ENCODE results near the gene FREM2.

DNA sequence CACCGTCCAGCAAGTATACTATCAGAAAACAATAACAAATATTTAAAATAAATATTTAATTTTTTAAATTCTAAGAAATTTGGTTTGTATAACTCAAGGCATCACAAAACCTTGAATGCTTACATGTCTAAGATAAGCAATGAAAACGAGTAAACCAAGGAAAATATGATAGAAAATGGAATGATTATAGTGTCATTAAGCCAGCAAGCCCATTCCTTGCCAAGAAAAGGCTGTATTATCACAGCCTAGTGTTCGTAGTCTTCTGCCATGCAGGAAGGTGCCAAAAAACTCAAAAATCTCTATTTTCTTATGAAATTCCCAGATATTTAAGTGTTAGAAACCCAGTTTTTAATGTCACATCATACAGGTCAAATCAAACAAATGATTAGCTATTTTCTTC lies 167.3 kb downstream of the FREM2 start:
- TF ChIP-seq POLR2A (IDR thresholded peaks at IDR 0.05; ENCODE audit: low read depth, low read length), result no peak
- TF ChIP-seq, protein P1, sequence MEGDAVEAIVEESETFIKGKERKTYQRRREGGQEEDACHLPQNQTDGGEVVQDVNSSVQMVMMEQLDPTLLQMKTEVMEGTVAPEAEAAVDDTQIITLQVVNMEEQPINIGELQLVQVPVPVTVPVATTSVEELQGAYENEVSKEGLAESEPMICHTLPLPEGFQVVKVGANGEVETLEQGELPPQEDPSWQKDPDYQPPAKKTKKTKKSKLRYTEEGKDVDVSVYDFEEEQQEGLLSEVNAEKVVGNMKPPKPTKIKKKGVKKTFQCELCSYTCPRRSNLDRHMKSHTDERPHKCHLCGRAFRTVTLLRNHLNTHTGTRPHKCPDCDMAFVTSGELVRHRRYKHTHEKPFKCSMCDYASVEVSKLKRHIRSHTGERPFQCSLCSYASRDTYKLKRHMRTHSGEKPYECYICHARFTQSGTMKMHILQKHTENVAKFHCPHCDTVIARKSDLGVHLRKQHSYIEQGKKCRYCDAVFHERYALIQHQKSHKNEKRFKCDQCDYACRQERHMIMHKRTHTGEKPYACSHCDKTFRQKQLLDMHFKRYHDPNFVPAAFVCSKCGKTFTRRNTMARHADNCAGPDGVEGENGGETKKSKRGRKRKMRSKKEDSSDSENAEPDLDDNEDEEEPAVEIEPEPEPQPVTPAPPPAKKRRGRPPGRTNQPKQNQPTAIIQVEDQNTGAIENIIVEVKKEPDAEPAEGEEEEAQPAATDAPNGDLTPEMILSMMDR (IDR thresholded peaks at IDR 0.05; ENCODE audit: extremely low read depth in 1 of 2, insufficient read depth in 1 of 2, low read depth in 1 of 2, low read length in 2 of 2), result no peak

Measured in endothelial cell of umbilical vein (primary cell).